ENCODE data around the gene UHRF1. TPM values are rescaled to one million over a fixed set of nuclear protein-coding genes. Genes with fewer than 3 reads are reported as not detected.
"Not testable (repeated sequence)": the region's sequence is repeated elsewhere in the genome, so short reads cannot be mapped to it uniquely, and the experiment has no call there.

The UHRF1 gene
- total RNA-seq, 1 donor from 2014 or later = 4.5 TPM

- no peak for DNase-seq (ENCODE audit: low spot score)
Observed at GRCh38 chr19:4971816-4972495, 62.7 kb downstream of the UHRF1 start.

DNA sequence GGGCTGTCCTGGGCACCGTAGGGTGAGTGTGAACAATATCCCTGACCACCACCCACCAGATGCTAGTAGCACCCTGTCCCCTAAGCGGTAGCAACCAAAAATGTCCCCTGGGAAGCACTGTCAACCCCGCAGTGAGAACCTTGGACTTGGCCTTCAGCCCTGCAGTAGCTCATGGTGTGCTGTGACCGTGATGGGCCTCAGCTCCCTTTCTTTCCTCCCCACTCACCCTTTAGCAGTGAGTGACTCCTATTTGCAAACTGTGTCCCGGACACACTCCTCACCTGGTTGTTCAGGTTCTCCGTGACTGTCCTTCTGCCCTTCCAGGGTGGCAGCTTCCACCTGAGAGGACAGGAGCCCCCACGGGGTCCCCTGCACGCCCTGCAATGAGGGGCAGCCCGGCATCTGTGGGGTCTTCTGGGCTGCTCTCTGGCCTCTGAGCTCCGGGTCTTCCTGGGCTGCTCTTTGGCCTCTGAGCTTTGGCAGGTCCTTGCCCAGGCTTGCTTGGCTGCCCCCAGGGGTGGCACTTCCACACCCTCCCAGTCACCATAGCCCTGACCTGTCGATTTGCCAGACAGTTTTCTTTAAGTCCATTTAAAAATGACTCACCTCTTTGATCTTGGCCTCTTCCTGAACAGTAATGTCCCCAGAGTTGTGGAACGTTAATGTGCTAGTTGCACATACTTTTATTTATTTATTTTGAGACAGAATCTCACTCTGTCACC lies 63.4 kb downstream of the UHRF1 start:
- no peak for DNase-seq (ENCODE audit: low spot score)

DNA sequence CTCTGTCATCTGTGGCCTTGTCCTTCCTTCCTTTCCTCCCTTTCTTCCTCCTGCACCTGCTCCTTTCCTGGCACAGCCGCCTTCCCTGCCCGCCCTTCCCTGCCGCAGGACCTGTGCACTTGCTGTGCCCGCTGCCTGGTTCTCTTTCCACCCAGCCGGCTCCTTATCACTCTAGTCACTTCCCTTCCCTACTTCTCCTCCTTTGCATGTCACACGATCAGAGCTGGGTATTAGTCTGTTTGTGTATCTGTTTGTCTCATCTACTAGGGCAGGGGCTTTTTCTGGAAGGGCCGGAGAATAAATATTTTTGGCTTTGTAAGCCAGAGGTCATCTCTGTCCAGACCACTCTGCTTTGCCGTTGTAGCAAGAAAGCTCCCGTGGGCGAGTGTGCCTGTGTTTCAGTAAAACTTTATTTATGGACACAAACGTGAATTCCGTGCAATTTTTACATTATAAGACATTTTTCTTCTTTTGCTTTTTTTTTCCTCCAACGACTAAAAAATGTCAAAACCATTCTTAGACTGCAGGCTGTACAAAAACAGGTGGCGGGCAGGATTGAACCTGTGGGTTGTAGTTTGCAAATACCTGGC lies 65.7 kb downstream of the UHRF1 start:
- no peak for DNase-seq (ENCODE audit: low spot score)

DNA sequence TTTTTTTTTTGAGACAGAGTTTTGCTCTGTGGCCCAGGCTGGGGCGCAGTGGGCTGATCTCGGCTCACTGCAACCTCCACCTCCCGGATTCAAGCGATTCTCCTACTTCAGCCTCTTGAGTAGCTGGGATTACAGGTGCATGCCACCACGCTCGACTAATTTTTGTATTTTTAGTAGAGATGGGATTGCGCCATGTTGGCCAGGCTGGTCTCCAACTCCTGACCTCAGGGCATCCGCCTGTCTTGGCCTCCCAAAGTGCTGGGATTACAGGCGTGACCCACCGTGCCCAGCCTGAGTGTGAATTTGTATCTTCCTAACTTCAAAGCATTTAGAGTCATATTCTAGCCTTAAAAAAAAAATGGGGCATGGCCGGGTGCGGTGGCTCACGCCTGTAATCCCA lies 66.3 kb downstream of the UHRF1 start:
- not testable (repeated sequence) for DNase-seq (ENCODE audit: low spot score)

DNA sequence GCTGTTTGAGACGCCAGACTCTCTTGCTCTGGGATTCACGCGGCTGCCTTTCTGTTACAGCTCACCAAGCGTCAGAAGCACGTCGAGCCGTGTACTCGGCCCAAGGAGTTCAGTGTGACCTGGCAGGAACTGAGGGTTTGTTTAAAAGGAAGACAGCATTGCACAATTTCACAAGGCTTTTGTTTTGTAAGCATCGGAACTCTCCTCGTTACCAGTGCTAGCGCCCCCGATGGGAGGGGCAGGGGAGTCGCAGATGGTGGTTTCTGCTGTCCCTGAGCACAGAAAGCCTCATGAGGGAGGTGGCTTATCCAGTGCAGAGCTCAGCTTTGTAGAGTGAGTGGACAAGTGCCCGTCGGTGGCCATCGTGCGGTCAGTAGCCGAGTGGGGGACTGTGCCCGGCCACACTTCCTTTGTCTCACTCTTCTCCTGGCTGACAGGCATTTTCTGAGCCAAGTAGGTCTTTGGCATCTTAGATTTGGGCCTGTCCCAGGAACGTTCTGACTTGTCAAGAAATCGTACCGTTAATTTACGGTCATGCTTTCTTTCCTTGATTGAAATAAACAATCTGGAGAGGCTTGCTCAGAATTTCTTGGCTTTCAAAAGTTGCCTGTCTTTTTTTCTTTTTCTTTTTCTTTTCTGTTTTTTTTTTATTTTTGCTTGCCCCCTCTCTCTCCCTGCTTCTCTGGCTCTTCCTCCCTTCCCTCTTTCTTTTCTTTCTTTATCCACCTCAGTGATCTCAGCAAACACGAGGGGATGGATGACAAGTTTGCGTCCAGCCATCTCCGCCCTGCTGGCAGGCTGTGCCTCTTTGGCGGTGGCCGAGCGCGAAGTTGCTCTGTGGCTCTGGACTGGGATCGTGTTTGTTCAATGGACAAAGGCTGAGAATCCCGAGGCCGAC lies 67.3 kb downstream of the UHRF1 start:
- peak; percentile 82 for DNase-seq (ENCODE audit: low spot score)

GRCh38 chr19:4977299-4978174 lies 68.2 kb downstream of the UHRF1 start:
- DNase-seq (ENCODE audit: low spot score) = no peak

GRCh38 chr19:4979211-4979807 lies 70.0 kb downstream of the UHRF1 start:
- no peak for DNase-seq (ENCODE audit: low spot score)

- no peak for DNase-seq (ENCODE audit: low spot score)
Observed at GRCh38 chr19:4980067-4980466, 70.8 kb downstream of the UHRF1 start.

- no peak for DNase-seq (ENCODE audit: low spot score)
Observed at GRCh38 chr19:4980838-4981680, 71.8 kb downstream of the UHRF1 start.

GRCh38 chr19:4981681-4981958 lies 72.3 kb downstream of the UHRF1 start:
- no peak for DNase-seq (ENCODE audit: low spot score)

DNA sequence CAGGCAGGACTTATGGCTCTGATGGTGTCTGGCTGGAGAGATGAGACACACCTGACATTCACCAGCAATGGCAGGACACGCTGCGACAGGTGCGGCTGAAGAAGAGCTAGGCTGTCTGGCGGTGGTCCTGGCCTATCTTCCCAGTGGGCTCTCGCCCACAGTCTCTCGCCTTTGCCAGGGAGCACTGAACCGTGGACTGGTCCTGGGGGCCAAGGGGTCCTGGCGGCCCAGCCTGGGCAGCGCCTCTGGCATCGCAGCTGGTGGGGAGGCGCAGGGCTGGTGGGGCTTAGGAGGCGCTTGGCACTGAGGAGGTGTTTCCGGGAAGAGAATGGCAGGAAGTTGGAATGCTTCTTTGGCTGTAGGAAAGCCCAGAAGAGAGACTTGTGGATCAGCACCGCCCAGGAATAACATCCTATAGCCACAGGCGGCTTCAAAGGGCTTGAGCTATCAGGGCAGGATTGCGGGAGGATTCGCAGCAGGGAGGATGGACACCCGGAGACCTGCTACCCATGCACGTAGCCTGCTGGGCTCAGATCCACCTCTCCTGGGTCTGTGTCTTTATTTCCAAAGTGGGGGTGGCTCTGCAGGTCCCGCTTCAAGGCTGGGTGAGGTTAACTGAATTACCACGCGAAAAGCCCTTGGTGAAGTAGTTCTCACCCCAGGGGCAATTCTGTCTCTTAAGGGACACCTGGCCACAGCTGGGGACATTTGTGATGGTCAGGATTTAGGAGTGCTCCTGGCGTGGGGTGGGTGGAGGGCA lies 74.2 kb downstream of the UHRF1 start:
- DNase-seq (ENCODE audit: low spot score) = no peak

GRCh38 chr19:4984106-4984380 lies 74.7 kb downstream of the UHRF1 start:
- DNase-seq (ENCODE audit: low spot score) = no peak

DNA sequence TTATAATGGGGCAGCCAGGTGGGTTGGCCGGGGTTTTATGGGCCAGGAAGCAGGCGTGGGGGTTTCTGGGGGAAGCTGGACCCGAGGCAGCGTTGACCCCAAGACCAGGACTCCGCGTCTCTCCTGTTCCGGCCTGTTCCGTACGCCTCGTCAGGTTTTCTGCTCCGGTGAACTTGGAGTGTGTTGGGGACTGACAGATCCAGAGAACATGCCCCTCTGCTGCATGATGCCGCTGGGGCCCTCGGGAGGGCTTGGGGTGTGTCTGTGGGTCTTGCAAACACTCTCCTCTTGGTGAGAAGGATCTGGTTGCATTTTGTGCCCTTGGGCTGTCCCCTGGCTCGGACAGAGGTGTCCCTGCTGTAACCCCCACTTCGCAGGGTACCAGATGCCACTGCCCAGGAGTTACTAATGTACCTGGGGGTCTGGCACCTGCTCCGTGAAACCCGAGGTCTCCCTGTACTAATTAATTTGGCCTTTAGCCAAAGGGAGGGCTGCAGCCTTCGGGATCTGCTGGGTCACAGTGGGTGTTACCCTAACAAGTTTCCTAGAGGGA lies 75.2 kb downstream of the UHRF1 start:
- no peak for DNase-seq (ENCODE audit: low spot score)

DNA sequence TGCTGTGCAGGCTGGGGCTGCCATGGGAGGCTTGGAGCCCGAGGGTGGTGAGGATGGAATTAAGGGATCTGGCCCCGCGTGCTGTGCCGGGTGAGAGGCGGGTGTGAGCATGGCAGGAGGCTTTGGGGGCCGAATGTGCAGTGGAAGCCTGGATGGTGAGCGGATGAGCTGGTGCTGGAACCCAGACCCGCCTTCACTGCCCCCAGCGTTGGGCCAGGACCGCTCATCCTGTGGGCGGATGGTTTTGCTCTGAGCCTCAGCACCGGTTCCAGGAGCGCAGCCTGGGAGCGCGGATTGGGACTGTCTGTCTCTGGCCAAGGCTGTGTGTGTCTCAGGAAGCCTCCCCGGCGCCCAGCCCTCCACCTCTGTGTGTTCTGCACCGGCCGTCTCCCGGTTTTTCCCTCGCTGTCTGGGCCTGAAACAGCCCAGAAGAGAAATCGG lies 76.3 kb downstream of the UHRF1 start:
- no peak for DNase-seq (ENCODE audit: low spot score)

- no peak for DNase-seq (ENCODE audit: low spot score)
Observed at GRCh38 chr19:4986056-4986455, 76.8 kb downstream of the UHRF1 start.

GRCh38 chr19:4986471-4986891 lies 77.2 kb downstream of the UHRF1 start:
- DNase-seq (ENCODE audit: low spot score) = no peak

GRCh38 chr19:4987256-4987655 lies 78.0 kb downstream of the UHRF1 start:
- DNase-seq (ENCODE audit: low spot score) = no peak

DNA sequence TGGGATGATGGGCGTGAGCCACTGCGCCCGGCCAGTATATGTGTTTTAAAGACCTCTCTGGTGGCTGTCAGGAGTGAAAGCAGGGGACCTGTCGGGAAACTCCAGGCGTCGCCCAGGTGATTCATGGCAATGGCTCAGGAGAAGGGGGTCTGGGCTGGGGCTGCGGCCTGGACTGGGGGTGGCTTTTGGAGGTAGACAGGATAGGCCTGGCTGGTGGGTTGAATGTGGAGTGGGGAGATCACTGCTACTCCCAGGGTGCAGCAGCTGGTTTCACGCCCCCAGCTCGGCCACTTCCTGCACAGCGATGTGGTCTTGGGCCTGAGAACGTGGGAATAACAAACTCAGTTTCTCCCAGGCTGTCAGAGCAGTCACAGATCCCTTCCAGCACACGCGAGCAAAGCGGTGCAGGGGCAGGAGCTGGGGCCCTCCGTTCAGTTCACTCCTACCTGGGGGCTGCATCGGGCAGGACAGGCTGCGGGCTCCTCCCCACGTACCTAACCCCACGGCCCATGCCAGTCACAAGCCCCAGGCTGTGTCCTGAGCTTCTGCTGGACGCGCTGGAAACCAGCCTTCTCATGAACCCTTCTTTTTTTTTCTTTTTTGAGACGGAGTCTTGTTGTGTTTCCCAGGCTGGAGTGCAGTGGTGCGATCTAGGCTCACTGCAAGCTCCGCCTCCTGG lies 78.5 kb downstream of the UHRF1 start:
- no peak for DNase-seq (ENCODE audit: low spot score)
